Stomach (tissue), 4 donors: ENCODE measurements around the gene PTPRC.

Experiments used
- POLR2A ChIP-seq, 4 donors: fragments of 450-650 bp; IDR thresholded peaks; one replicate each; pipeline ENCODE4 v1.6.1; 2016; ENCODE audit warnings: antibody characterized with exemption in 4 of 4, control low read depth in 2 of 4, mild to moderate bottlenecking in 1 of 4, moderate library complexity in 1 of 4
- POLR2AphosphoS5 ChIP-seq, 3 donors: sonication (generic); formaldehyde crosslinking; IDR thresholded peaks; one replicate each; pipeline ENCODE4 v1.6.1; 2016; ENCODE audit warnings: antibody characterized with exemption in 3 of 3

GRCh38 chr1:198798923-198799386 is 160.1 kb downstream of the PTPRC start:
- TF ChIP-seq POLR2AphosphoS5 (IDR thresholded peaks at IDR 0.05) (no peak), POLR2A (IDR thresholded peaks at IDR 0.05) (no peak)
